GM19463 (cell line): ENCODE measurements around the gene SCT.
"Not testable (repeated sequence)": the region's sequence is repeated elsewhere in the genome, so short reads cannot be mapped to it uniquely, and the experiment has no call there.

ENCODE experiments used
- ATAC-seq: cut with Tn5 transposase; IDR thresholded peaks from one replicate; pipeline ENCODE4 v1.9.1; 2021; ENCODE audit warnings: mild to moderate bottlenecking, moderate library complexity; ENCODE audit not compliant: unreplicated experiment

Gene SCT, protein sequence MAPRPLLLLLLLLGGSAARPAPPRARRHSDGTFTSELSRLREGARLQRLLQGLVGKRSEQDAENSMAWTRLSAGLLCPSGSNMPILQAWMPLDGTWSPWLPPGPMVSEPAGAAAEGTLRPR

DNA sequence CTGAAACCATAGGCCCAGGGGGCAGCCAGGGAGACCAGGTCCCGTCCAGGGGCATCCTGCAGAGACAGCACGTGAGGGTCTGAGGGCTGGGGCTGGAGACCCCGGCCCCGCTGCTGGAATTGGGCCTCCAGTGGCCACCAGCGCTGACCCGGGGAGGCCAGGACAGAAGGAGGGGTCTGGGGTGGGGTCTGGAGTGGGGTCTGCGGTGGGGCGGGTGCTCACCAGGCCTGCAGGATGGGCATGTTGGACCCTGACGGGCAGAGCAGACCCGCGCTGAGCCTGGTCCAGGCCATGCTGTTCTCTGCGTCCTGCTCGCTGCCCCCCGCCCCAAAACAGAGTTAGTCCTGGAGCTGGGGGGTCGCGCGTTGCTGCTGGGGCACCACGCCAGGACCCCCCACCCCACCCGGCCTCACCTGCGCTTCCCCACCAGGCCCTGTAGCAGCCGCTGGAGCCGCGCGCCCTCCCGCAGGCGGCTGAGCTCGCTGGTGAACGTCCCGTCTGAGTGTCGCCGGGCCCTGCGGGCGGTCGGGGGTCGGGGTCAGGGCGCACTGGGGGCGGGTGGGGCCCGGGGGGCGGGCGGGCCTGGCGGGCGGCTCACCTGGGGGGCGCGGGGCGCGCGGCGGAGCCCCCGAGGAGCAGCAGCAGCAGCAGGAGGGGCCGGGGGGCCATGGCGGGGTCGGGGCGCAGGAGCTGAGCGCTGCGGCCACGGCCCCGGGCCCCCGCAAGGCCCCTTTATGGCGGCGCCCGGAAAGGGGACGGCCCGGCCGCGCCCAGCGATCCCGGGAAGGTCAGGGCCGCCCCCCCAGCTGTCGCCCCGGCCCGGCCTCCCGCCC, at the start of gene SCT:
Gene SCT, minus strand, starts transcription at position 707 of the 833 bp plus-strand sequence. Its CDS starts 38 bp downstream, at position 669.
- no peak for ATAC-seq

DNA sequence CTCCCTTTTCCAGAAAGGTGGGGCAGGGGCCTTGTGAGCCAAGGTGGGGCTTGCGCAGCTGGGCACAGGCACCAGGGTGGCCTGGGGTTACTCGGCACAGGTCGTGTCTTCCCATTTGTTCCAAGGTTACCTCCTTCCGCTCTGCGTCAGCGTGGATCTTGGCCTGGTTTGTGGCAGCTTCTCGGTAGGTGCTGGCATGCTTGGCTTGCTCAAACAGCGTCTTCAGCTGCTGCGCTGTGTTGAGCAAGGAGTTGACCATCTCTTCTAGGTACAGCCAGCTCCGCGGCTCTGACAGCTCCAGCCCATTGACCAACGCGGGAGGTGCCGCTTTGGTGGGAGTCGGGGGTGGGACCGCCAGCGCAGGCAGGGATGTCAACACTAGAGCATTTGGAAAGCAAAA, 47.4 kb upstream of the SCT start:
- ATAC-seq: no peak

DNA sequence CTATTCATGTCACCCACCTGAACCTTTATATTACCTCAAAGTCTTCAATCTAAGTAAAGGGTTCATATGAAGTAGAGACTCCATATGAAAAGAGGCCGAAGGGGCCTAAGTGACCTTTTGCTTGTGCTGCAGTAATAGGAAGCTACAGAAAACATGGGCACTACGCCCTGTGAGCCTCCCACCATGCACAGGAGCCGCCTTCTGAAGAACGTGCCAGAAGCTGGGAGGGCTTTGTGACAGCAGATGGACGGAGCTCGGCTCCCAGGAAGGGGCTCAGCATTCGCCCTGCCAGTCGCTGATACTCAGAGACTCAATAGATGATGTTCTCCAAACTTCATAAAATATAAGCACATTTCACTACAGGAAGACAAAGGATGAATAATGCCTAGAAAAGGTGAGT, 46.9 kb upstream of the SCT start:
- ATAC-seq: no peak

DNA sequence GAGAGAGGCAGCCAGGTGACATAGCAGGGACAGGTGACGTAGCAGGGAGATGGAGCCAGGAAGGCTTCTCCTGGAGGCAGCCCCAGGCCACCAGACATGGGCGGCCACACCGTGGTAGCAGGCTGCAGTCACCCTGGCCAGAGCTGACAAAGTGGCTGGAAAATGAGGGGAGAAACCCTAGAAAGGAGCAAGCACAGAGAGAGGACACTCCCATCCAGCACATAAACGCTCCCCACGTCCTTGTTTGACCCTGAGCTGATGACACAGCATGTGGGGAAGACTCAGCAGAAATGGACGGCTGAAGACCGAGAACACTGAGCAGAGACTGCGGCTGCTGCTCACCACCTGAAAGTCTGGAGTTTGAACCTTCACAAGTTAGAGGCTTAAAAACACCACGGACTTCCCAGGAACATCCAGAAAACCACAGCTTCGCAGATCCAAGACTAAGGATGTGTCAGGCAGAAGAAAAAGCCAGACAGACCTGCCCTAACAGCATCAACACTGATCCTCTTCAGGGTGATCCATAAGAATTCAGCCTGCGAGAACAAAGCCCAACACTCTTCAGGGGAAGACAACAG, 38.8 kb upstream of the SCT start:
- ATAC-seq: no peak

DNA sequence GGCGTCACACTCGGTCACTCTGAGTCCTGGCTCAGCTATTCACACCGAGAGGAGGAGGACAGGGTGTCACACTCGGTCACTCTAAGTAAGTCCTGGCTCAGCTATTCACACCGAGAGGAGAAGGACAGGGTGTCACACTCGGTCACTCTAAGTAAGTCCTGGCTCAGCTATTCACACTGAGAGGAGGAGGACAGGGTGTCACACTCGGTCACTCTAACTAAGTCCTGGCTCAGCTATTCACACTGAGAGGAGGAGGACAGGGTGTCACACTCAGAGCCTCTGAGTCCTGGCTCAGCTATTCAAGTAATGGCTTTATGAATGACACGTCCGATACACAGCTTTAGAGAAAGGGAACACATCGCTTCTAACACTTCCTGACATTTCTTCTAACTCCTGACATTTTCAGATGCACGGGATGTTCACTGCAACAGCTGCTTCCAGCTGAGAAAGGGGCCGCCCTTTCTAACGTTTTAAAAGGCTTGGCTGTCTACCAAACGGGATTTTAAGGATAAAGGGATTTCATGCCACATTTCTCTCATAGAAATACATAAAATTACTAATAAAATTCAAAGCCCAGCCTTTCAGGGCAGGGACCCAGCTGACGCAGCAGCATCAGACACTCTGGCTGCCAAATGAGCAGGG, 38.2 kb upstream of the SCT start:
- ATAC-seq: no peak

DNA sequence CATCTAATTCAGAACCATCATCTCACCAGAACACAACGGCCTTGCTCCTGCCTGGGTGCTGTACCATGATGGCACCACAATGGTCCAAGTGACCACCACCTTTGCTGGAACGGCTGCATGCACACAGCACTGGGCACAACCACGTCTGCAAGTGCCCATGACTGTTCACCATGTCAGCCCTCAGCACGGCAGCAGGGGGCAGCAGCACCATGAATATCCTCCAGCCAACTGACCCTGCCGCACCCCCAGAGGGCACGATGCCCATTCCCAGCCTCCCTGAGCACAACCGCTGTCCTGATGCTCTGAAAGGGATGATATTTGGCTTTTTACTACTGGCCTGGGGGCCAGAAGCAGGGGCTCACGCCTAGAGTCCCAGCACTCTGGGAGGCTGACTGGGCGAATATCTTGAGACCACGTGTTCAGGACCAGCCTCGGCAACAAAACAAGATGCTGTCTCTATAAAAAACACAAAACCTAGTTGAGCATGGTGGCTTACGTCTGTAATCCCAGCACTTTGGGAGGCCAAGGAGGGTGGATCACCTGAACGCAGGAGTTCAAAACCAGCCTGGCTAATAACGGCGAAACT, 35.8 kb upstream of the SCT start:
- no peak for ATAC-seq

DNA sequence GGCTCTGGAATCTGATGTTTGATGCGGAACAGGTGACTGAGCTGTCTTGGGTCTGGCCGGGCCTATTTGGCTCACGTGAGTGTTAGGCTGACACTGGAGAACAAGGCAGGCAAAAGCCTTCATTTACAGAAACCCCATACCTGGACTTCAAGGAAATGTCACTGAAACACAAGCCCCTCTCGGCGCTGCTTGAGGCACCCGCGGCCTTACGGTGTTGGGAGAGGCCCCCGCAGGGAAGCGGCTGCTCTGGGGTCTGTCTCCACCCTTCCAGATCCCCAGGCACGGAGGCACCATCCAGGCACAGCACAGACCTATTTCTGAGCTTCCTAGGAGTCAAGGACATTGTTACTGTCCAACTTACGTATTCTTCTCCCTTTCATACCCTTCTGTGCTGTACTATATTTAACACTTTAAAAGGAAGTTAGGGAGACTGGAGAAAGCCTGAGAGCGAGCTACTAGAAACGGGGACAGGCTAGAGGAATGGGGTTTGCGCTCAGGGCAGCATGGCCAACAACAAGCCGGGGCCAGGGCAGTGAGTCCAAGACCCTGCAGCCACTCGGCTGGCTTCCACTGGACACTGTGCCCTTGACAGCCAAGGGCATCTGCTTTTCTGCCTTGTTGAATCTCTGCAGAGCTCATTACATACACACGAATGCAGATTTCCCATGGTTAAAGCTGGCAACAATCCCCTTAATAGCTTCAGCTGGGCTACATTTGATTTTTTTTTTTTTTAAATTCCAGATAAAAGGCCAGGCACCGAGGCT, 33.9 kb upstream of the SCT start:
- no peak for ATAC-seq

DNA sequence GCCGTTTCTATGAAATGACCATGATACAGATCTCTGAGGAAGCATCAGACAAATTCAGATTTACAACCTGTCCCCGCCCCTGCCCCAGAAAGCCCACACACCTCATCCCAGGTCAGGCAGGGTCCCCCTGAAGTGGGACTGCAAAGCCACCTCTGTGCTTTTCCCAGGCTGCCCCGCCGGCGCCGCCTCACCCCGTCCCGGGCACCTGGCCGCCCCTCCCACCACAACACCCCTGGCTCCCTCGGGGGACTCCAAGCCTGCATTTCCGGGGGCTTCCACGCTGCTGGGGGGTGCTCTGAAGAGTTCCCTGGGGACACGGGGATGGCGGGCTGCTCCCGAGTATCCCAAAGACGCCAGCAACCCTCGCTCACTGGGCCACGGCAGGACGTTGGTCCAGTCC, 33.3 kb upstream of the SCT start:
- no peak for ATAC-seq

DNA sequence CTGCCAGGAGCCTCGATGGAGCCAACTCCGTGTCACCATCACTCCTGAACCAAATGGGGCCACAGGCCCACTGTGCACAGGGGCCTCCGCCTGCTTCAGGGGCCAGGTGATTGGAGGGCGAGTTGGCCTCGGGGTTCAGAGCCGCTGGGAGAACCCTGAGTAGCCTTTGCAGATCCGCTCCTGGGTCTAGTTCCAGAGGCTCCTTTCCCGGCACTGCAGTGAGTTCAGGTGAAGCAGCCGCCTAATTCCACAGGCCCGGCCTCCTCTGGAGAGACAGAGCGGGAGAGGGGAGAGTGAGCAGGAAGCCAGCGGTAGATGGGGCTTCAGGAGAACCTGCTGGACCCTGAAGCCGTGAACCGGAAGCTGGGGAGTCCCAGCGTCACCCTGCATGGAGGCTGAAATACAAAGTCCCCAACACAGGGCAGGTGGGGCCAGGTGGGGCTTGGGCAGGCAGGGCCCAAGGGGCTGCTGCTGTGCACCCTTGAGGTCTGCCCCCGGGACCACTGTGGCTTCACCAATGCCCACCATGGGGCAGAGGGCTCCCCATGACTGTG, 32.6 kb upstream of the SCT start:
- ATAC-seq: no peak

DNA sequence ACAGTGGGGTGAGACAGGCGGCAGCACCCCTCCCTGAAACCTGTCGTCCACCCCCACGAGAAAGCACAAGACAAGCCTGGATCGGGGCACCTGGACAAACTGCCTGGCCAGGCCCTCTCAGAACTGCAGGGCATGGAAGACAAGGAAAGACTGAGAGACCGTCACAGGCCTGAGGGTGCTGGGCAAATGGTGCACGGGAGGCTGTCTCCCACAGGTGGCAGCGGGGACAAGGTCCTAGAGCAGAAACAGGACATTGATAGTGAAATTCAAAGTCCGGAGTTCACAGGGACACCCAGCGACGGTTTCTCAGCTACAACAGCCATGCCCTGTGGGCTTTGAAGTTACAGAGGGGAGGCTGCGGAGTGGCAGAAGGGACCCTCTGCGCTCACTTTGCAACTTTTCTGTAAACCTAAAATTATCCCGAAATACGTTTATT, 30.7 kb upstream of the SCT start:
- ATAC-seq: no peak

DNA sequence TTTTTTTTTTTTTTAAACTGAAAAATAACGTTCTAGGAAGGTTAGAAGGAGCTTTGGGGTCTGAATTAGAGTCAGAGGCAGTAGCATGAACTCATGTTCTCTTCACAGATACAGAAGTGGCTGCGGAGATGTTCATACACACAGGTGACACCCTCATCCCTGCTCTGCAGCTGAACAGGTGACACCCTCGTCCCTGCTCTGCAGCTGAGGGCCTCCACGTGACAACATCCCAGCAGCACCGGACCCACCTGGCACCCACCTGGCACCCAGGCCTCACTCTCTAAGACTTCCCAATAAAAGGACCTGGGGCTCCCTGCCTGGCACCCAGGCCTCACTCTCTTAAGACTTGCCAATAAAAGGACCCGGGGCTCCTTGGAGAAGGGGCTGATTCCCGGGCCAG, 29.9 kb upstream of the SCT start:
- no peak for ATAC-seq

DNA sequence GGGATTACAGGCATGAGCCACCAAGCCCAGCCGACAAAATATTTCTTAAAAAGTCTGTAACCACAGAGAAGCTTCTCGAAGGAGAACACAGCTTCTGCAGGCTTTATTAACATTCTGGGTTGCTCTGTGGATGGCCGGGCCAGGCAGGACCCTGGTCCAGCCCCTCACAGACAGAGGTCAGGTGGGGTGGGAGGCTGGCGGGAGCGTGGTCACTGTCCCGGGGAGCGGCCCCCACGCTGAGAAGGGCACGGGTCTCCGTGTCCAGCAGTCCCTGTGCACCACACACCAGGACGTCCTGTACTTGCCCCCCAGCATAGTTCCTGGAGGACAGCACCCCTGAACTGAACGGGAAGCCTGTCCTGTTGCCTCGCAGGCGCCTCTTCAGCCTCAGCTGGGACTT, 29.4 kb upstream of the SCT start:
- no peak for ATAC-seq

DNA sequence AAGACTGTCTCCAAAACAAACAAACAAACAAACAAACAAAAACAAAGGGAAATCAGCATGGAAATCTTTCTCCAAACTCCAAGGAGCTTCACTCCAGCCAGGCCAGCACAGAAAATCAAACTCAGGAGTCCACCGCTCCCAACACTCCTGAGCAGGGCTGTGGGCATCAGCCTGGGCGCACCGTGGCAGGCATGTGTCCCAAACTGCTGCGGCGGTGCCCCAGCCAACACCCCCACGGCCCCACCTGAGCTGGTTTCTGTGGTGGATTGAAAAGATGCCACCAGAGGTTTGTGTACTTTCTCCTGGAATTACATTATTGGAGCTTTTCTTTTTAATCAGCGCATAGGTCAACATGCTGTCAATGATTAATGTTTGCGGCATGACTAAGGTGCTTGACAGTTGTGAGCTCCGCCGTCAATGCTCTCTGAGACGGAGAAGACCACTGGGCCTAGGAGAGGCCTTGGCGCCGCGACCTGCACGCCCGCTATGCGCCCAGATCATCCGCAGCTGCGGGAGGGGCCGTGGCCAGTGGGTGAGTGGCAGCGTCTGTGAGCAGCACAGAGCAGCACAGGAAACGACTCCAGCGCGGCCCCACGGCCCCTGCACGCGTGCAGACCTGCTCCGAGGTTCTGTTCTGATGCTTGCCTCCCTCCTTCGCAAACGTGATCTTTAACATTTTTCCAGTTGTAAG, 28.2 kb upstream of the SCT start:
- ATAC-seq: no peak

DNA sequence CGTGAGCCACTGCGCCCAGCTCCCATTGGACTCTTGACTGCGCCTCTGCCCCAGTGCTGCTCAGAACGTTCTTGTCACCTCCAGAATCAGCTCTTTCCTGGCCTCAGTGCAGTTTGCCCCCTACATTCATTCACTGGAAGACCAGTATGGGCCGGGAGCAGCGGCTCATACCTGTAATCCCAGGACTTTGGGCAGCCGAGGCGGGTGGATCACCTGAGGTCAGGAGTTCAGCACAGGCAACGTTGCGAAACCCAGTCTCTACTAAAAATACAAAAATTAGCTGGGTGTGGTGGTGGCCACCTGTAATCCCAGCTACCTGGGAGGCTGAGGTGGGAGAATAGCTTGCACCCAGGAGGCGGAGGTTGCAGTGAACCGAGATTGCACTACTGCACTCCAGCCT, 27.5 kb upstream of the SCT start:
- not testable (repeated sequence) for ATAC-seq

DNA sequence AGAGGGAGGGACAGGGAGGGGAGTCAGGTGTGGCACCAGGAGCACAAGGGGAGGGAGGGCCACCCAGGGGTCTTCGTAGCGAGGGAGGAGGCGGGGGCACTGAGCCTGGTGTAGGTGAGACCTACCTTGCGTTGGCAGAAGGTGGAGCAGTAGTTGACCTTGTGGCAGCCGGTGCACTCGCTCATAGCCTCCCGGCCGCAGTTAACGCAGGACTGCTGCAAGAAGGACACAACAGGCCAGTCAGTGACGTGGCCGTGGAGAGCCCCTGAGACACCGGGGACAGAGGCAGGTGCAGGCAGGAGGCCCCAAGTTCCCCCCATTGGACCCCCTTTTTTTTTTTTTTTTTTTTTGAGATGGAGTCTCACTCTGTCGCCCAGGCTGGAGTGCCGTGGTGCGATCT, 26.9 kb upstream of the SCT start:
- no peak for ATAC-seq

DNA sequence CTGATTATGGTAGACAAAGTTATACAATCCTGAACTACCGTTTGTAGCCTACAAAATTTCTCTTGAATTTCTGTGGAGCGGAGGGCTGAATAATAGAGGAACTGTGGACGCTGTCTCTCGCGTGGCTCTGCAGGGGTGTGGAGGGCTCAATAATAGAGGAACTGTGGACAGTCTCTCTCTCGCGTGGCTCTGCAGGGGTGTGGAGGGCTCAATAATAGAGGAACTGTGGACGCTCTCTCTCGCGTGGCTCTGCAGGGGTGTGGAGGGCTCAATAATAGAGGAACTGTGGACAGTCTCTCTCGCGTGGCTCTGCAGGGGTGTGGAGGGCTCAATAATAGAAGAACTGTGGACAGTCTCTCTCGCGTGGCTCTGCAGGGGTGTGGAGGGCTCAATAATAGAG, 26.2 kb upstream of the SCT start:
- ATAC-seq: not testable (repeated sequence)

DNA sequence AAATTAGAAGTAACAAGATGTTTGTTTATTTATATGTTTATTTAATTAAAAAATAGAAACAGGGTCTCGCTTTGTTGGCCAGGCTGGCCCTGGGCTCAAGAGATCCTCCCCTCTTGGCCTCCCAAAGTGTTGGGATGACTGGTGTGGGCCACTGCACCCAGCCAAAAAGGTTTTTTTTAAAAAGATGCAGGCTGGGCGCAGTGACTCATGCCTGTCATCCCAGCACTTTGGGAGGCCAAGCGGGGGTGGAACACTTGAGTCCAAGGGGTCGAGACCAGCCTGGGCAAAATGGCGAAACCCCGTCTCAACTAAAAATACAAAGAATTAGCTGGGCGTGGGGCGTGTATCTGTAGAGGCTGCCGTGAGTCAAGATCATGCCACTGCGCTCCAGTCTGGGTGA, 23.5 kb upstream of the SCT start:
- no peak for ATAC-seq

DNA sequence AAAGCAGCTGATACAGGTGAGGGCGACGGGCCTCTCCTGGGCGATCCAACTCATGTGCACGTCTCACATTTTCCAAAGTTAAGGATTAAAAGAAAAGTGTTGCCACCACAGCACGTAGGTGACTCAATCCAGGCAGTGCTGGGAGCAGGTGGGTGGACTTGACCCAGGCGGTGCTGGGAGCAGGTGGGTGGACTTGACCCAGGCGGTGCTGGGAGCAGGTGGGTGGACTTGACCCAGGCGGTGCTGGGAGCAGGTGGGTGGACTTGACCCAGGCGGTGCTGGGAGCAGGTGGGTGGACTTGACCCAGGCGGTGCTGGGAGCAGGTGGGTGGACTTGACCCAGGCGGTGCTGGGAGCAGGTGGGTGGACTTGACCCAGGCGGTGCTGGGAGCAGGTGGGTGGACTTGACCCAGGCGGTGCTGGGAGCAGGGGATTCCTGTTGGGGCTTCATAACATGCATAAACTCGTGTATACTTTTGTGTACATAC, 20.7 kb upstream of the SCT start:
- not testable (repeated sequence) for ATAC-seq

DNA sequence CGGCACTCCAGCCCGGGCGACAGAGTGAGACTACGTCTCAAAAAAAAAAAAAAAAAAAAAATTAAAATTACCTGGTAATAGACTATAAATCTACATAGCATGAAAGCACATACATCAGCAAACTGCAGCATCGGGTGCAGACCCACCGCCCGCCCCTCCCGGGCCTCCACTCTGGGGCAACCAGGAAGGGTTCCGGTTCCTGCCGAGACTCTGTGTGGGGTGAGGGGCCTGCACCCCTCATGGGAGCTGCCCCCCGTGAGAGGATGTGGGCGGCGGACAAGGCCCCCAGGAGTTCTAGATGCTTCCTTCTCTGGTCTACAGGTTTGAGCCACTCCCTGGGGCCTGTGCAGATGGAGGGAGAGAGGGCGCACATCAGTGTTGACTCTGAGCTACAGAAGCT, 19.2 kb upstream of the SCT start:
- ATAC-seq: no peak

DNA sequence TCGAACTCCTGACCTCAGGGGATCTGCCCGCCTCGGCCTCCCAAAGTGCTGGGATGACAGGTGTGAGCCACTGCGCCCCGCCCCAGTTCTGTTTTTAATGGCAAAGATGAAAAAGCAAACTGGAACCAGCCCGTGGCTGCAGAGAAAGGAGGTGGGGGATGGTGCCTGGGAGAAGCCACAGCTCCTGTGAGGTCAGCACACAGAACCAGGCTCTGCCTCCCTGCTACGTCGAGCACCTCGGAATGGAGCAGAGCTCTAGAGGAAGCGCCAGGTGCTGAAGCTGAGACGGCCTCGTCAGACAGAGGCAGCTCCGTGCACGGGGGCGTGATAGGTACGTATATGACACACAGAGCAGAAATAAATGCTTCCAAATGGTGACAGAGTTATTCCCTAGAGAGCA, 18.6 kb upstream of the SCT start:
- no peak for ATAC-seq
